Naive B cell (primary cell): ENCODE results near the gene ADCY1. TPM values are rescaled to one million over a fixed set of nuclear protein-coding genes. Genes with fewer than 3 reads are reported as not detected.

ENCODE experiments used
- ATAC-seq, 2 donors: fragments of 150-1000 bp; cut with Tn5 transposase; 2 replicates each; pipeline ENCODE4 v1.10.0; 2021; ENCODE audit warnings: low read depth in 2 of 2, mild to moderate bottlenecking in 2 of 2, moderate library complexity in 2 of 2
- DNase-seq: peaks from one replicate; pipeline ENCODE4 v3.0.0; 2022
- H3K27ac Mint-ChIP-seq, 6 donors: one replicate each; pipeline ENCODE4 v1.8.0; 2020 to 2022; ENCODE audit warnings: mild to moderate bottlenecking in 6 of 6, mixed read lengths in 6 of 6, moderate library complexity in 5 of 6, inconsistent platforms in 2 of 6
- H3K27me3 Mint-ChIP-seq, 3 donors: one replicate each; pipeline ENCODE4 v1.8.0; 2021 to 2022; ENCODE audit warnings: mixed read lengths in 3 of 3, mild to moderate bottlenecking in 1 of 3
- H3K36me3 Mint-ChIP-seq, 2 donors: one replicate each; pipeline ENCODE4 v1.8.0; 2020 to 2022; ENCODE audit warnings: mixed read lengths in 2 of 2, inconsistent platforms in 1 of 2, mild to moderate bottlenecking in 1 of 2
- H3K4me1 Mint-ChIP-seq, 3 donors: one replicate each; pipeline ENCODE4 v1.8.0; 2020 to 2022; ENCODE audit warnings: mixed read lengths in 3 of 3, inconsistent platforms in 1 of 3, mild to moderate bottlenecking in 1 of 3, moderate library complexity in 1 of 3
- H3K4me3 Mint-ChIP-seq, 8 donors: one replicate each; pipeline ENCODE4 v1.8.0; 2020 to 2022; ENCODE audit warnings: mild to moderate bottlenecking in 8 of 8, mixed read lengths in 8 of 8, moderate library complexity in 8 of 8, inconsistent platforms in 2 of 8
- H3K9me3 Mint-ChIP-seq, 7 donors: one replicate each; pipeline ENCODE4 v1.8.0; 2020 to 2022; ENCODE audit warnings: mixed read lengths in 7 of 7, mild to moderate bottlenecking in 5 of 7, inconsistent platforms in 2 of 7, moderate library complexity in 1 of 7
- polyA plus RNA-seq, 6 donors: library from polyadenylated mRNA; unstranded; fragments of 300-500 nt; fragmentation: Illumina TruSeq; gene quantifications; one replicate each; pipeline ENCODE4 v1.2.3, GENCODE V29; 2021; ENCODE audit warnings: low read depth in 6 of 6

ADCY1 gene
- polyA plus RNA-seq, 6 donors from 2014 or later = not detected

DNA sequence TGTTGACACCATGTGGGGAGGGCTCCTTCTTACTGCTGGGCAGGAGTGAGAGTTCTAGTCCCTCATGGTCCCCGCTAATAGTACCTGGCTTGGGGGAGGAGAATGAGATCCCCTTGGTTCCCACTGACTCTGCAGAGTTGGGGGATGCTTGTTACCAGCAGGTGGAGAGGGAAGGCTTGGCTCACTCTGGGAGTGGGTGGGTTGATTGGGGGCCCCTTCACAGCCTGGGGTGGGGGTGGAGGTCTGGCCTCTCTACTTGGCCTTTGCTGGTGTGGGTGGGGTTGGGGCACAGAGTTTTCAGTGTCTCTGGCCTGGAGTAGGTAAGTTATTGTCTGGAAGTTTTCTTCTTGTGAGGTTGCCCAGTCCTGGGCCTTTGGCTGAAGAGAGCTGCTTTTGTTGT is 31.9 kb downstream of the ADCY1 start:
- H3K27me3 Mint-ChIP-seq = peaks cover 0 to 18% (median 13%) of the 10 kb centered on the region in 3 donors
- H3K4me3 Mint-ChIP-seq = no peak overlapping the region
- no peaks in the 10 kb centered on the region for H3K4me1 Mint-ChIP-seq
- peaks cover under 1 to 11% (median 6%) of the 10 kb centered on the region in 7 donors for H3K9me3 Mint-ChIP-seq
- no peaks in the 10 kb centered on the region for H3K36me3 Mint-ChIP-seq
- no peak for DNase-seq
- no peak for ATAC-seq
- H3K27ac Mint-ChIP-seq = no peak overlapping the region

DNA sequence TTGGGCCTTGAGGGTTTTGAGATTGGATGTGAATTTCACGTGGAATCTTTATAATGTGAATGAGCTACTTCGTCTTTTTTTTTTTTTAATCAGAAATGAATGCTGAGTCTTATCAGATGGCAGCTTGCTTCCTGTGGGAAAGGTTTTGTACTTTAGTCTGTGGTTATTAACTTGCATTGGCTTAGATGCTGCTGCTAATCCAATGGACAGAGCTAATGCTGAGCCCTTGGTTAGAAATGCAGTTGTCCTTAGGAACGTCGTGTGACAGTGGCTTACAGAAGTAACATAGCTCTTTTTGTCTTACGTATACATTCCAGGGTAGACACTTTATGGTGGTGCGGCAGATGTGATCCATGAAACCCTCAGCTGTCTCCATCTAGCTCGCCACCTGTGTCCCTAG is 32.8 kb downstream of the ADCY1 start:
- peaks cover 3 to 11% (median 9%) of the 10 kb centered on the region in 7 donors for H3K9me3 Mint-ChIP-seq
- no peaks in the 10 kb centered on the region for H3K36me3 Mint-ChIP-seq
- DNase-seq = no peak
- H3K27ac Mint-ChIP-seq = no peak overlapping the region
- H3K4me3 Mint-ChIP-seq = no peak overlapping the region
- no peaks in the 10 kb centered on the region for H3K4me1 Mint-ChIP-seq
- H3K27me3 Mint-ChIP-seq = peaks cover 0 to 13% (median 12%) of the 10 kb centered on the region in 3 donors
- no peak for ATAC-seq

DNA sequence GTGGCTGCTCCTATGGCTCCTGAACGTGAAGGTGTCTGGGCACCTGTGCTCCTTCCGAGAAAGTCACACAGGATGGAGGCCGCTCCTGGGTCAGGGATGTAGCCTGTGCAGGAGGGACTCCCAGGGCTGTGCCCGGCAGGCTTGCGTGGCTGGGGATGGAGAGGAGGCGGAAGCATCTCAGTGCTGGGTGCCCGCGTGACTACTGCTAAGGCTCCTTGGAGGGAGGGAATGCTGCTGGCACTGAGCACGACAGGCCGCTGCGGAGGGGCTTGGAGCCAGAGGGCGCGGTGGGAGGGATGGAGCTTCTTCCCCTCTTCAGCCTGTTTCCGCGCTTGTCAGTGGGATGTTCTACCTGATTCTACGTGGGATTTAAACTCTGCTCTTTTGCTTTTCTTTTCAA is 35.0 kb downstream of the ADCY1 start:
- Mint-ChIP-seq H3K4me1 (no peaks in the 10 kb centered on the region), H3K4me3 (no peak overlapping the region), H3K36me3 (peaks cover 4 to 8% of the 10 kb centered on the region in 2 donors), H3K27me3 (peaks cover 0 to 13% (median 12%) of the 10 kb centered on the region in 3 donors), H3K27ac (no peak overlapping the region), H3K9me3 (peaks cover 11 to 31% (median 25%) of the 10 kb centered on the region in 7 donors)
- DNase-seq (no peak), ATAC-seq (no peak)

DNA sequence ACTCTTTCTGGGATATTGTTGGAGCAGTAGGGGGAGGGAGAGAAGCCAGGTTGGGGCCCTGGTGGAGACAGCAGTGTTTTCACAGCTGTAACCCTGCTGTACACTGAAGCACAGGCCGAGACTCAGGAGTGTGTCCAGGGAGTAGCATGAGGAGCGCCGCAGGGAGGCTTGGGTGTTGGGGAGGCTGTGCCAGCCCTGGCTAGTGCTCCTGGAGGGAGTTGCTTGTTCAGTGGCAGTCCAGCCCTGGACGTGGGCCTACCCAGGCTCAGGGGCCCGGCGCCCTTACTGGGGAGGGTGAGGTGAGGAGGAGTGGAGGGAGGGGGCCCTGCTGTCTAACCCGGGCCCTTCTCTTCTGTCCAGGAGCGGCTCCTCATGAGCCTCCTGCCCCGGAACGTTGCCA is 35.9 kb downstream of the ADCY1 start:
- Mint-ChIP-seq H3K4me3 (no peak overlapping the region), H3K9me3 (peaks cover 18 to 39% (median 32%) of the 10 kb centered on the region in 7 donors), H3K27me3 (peaks cover 0 to 13% (median 12%) of the 10 kb centered on the region in 3 donors), H3K4me1 (no peaks in the 10 kb centered on the region), H3K36me3 (peaks cover 4 to 11% of the 10 kb centered on the region in 2 donors), H3K27ac (no peak overlapping the region)
- ATAC-seq (no peak), DNase-seq (no peak)

DNA sequence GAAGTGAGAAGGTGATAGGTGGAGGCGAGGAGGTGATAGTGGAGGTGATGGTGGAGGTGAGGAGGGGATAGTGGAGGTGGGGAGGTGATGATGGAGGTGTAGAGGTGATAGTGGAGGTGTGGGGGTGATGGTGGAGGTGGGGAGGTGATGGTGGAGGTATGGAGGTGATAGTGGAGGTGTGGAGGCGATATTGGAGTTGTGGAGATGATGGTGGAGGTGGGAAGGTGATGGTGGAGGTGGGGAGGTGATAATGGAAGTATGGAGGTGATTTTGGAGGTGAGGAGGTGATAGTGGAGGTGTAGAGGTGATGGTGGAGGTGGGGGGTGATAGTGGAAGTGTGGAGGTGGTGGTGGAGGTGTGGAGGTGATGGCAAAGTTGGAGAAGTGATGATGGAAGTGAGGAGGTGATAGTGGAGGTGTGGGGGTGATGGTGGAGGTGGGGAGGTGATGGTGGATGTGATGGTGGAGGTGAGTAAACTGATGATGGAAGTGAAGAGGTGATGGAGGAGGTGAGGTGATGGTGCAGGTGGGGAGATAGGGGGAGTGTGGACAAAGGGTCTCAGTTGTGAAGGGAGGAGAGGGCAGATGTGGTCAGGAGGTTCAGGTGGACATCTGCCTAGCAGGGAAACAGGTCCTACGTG is 36.6 kb downstream of the ADCY1 start:
- Mint-ChIP-seq H3K36me3 (peaks cover 4 to 18% of the 10 kb centered on the region in 2 donors), H3K9me3 (peaks cover 19 to 47% (median 36%) of the 10 kb centered on the region in 7 donors), H3K4me3 (no peak overlapping the region), H3K27me3 (peaks cover 0 to 12% (median 8%) of the 10 kb centered on the region in 3 donors), H3K27ac (no peak overlapping the region), H3K4me1 (no peaks in the 10 kb centered on the region)
- ATAC-seq (no peak), DNase-seq (no peak)

DNA sequence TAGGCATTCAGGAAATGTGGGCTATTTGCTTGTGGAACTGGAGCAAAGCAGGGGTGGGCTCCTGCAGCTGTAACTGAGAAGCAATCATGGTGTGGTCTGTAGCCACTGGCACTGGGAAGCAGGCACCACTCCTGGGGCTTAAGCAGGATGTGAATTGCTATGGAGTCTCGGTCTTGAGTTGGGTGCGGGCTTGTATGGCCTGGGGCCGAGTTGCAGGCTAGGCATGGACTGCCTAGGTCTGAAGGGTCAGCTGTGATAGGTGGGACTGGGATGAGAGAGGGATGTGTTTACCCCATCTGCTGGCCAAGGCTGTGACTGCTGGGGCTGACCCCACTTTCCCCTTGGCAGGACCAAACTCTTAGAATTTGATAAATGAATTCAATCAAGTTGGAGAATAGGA is 43.0 kb downstream of the ADCY1 start:
- ATAC-seq (no peak), DNase-seq (no peak)
- Mint-ChIP-seq H3K4me1 (no peaks in the 10 kb centered on the region), H3K27ac (no peak overlapping the region), H3K27me3 (no peaks in the 10 kb centered on the region), H3K4me3 (no peak overlapping the region), H3K36me3 (peaks cover 4 to 36% of the 10 kb centered on the region in 2 donors), H3K9me3 (peaks cover 32 to 93% (median 64%) of the 10 kb centered on the region in 7 donors)

DNA sequence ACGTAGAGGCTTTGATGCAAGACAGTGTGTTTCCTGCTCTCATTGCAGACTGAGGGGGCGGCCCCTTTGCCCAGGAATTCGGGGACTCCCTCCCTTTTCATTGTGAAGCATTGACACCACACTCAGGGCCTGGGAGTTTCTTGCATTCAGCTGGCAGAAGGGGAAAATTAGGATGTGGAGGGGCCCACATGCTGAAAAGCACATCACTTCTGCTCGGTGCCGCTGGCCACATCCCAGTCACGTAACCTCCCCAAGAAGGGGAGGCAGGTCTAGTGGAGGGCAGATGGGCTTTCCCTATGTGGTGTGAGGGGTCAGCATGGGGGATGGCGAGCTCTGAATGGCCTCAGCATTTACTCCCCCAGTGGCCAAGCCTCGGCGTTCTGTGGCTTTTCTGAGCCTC is 47.9 kb downstream of the ADCY1 start:
- Mint-ChIP-seq H3K36me3 (peaks cover 0 to 18% of the 10 kb centered on the region in 2 donors), H3K27me3 (peaks cover 0 to 5% (median 0%) of the 10 kb centered on the region in 3 donors), H3K9me3 (peaks cover 15 to 50% (median 24%) of the 10 kb centered on the region in 7 donors), H3K4me1 (no peaks in the 10 kb centered on the region), H3K27ac (no peak overlapping the region), H3K4me3 (no peak overlapping the region)
- no peak for DNase-seq
- no peak for ATAC-seq

DNA sequence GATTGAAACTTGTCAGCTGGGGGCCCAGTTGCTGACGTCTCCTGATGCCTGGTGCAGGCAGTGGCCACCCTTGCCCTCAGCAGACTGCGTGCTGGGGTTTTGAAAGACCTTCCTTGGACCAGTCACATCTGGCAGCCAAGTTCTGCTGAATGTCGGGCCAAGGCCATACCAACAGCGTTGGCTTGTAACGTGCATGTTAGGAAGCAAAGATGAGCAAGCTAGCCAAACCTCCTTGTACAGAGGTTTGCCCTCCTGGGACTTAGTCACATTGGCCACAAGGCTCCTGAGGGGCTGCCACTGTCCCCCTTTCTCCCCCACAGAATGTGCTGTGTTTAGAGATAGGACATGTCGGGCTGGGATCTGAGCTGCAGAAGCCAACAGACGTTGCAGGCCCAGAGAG is 49.0 kb downstream of the ADCY1 start:
- ATAC-seq (no peak), DNase-seq (no peak)
- peaks cover 0 to 5% (median 0%) of the 10 kb centered on the region in 3 donors for H3K27me3 Mint-ChIP-seq
- H3K4me1 Mint-ChIP-seq = no peaks in the 10 kb centered on the region
- H3K27ac Mint-ChIP-seq = no peak overlapping the region
- H3K9me3 Mint-ChIP-seq = peaks cover 11 to 39% (median 17%) of the 10 kb centered on the region in 7 donors
- H3K4me3 Mint-ChIP-seq = no peak overlapping the region
- peaks cover 0 to 18% of the 10 kb centered on the region in 2 donors for H3K36me3 Mint-ChIP-seq

DNA sequence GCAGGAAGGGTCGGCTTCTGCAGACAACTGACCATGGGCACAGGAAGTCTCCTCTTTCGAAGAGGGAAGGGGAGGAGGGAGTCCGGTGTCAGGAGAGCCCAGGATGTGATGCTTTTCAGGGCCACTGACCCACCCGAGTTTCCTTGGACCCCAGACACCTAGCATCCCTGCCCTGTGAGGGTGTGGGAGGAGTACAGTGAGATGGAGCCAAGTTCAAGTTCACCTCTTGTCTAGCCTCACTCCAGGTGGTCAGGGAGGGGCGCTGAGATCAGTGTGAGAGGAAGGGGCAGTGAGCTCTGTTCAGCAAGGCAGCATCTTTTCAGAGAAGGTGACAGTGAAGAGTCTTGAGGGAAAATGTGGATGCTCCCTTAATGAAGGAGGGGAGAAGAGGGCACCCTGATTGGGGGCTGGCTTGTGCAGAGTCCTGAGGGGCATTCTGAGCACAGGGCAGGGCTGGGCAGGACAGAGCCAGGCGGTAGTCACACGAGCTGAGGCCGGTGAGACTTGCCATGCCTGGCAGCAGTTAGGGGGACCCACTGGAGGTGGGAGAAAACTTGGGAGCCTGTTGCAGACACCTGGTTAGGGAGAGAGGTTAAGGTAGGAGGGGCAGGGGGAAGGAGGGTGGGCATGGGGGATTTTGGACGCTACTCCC is 49.7 kb downstream of the ADCY1 start:
- Mint-ChIP-seq H3K4me1 (no peaks in the 10 kb centered on the region), H3K36me3 (peaks cover 0 to 16% of the 10 kb centered on the region in 2 donors), H3K27ac (no peak overlapping the region), H3K9me3 (peaks cover 9 to 33% (median 14%) of the 10 kb centered on the region in 7 donors), H3K27me3 (peaks cover 0 to 5% (median 0%) of the 10 kb centered on the region in 3 donors), H3K4me3 (no peak overlapping the region)
- no peak for DNase-seq
- ATAC-seq = no peak

DNA sequence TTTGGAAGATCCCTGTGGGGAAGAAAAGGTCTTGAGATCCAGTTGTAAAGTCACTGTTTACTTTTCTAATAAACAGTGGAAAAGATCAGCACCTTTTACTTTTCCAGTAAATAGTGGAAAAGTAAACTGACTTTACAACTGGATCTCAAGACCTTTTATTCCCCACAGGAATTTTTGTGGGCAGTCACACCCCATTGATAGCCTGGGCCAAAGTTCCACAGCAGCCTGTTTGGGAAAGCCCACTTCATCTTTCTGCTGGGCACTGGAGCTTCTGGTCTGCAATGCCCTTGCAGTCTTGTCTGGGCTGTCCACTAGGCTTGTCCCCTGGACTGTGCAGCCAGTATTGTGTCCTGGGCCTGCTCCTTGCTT is 50.2 kb downstream of the ADCY1 start:
- Mint-ChIP-seq H3K9me3 (peaks cover 7 to 33% (median 13%) of the 10 kb centered on the region in 7 donors), H3K4me3 (no peak overlapping the region), H3K27me3 (peaks cover 0 to 5% (median 0%) of the 10 kb centered on the region in 3 donors), H3K36me3 (peaks cover 0 to 11% of the 10 kb centered on the region in 2 donors), H3K27ac (no peak overlapping the region), H3K4me1 (no peaks in the 10 kb centered on the region)
- ATAC-seq (no peak), DNase-seq (no peak)

DNA sequence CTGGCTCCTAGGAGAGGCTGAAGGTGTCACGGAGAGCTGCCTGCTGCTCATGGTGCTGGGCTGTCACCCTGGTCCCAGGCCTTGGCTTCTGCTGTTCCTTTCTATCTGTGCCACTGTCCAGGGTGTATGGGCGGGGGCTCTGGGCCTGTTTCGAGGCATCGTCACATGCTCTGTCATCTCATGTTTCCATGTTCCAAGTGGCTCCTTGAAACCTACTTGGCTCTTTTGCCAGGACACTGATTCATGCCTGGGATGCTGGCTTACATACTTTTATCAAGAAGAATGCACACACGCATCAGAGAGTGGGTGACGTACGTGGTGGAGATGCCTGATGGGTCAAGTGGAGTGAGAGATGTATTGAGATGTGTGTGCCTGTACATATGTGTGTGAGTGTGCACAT is 50.9 kb downstream of the ADCY1 start:
- Mint-ChIP-seq H3K4me3 (peak overlapping the region in 1 of 8 donors; percentile 42), H3K4me1 (no peaks in the 10 kb centered on the region), H3K27me3 (peaks cover 0 to 5% (median 0%) of the 10 kb centered on the region in 3 donors)

DNA sequence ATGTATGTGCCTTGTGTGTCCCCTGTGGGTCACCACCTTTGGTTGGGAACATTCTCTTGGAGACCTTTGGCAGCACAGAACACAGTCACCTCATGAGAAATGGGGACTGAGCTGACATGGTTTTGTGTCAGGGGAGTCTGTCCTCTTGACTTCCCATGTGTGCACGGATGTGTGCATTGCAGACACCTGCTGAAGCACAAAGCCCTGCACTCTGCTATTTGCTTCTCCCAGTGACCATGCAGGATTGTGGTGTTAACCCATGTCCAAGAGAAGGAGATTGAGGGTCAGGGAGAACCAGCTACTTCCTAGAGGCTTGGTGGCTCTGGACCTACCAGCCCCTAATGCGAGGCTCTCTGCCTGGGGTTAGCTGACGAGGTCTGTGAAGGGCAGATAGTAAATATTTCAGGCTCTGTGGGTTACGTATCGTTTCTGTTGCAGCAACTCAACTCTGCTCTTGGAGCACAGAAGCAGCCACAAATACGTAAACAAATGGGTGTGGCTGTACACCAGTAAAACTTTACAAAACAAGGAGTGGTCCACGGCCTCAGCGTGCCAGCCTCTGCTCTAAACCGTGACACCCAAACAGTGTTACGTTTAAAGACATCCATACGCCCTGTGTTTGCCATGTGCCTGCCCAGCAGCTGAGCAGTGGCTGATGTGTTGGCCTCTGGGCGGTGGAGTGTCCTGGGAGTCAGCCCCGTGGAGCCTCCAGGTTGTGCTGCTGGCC is 51.7 kb downstream of the ADCY1 start:
- H3K36me3 Mint-ChIP-seq = no peaks in the 10 kb centered on the region
- H3K27me3 Mint-ChIP-seq = peaks cover 0 to 5% (median 0%) of the 10 kb centered on the region in 3 donors
- no peak overlapping the region for H3K4me3 Mint-ChIP-seq
- DNase-seq (no peak), ATAC-seq (no peak)
- no peaks in the 10 kb centered on the region for H3K4me1 Mint-ChIP-seq
- no peak overlapping the region for H3K27ac Mint-ChIP-seq
- peaks cover 5 to 31% (median 12%) of the 10 kb centered on the region in 7 donors for H3K9me3 Mint-ChIP-seq

More for the DNA sequence above, 50.9 kb downstream of the ADCY1 start:
- peaks cover 8 to 31% (median 14%) of the 10 kb centered on the region in 7 donors for H3K9me3 Mint-ChIP-seq
- no peak for DNase-seq
- ATAC-seq = no peak
- H3K36me3 Mint-ChIP-seq = peaks cover 0 to 5% of the 10 kb centered on the region in 2 donors
- no peak overlapping the region for H3K27ac Mint-ChIP-seq
